IPS DF 6.9 (cell line): ENCODE results near the gene SYCE1.

Experiments used
- DNase-seq: peaks from one replicate; pipeline ENCODE4 v3.0.0-alpha.2; 2013; ENCODE audit warnings: low read depth, low spot score
- H3K27ac ChIP-seq: one replicate; pipeline ENCODE4 v1.5.1; 2013; ENCODE audit warnings: low read length, control low read depth
- H3K27me3 ChIP-seq: 2 replicates; pipeline ENCODE4 v1.6.1; 2013; ENCODE audit warnings: mild to moderate bottlenecking, low read length; ENCODE audit not compliant: control insufficient read depth, insufficient read depth
- H3K36me3 ChIP-seq: 2 replicates; pipeline ENCODE4 v1.6.1; 2013; ENCODE audit warnings: low read length; ENCODE audit not compliant: control insufficient read depth, insufficient read depth
- H3K4me1 ChIP-seq: 2 replicates; pipeline ENCODE4 v1.6.1; 2013; ENCODE audit warnings: low read length; ENCODE audit not compliant: control insufficient read depth, insufficient read depth
- H3K4me3 ChIP-seq: 2 replicates; pipeline ENCODE4 v1.5.1; 2013; ENCODE audit warnings: mild to moderate bottlenecking, low read length
- H3K9me3 ChIP-seq: 2 replicates; pipeline ENCODE4 v1.6.1; 2013; ENCODE audit warnings: low read length, inconsistent platforms; ENCODE audit not compliant: control insufficient read depth, insufficient read depth
- WGBS: extraction: QIAGEN DNeasy Blood & Tissue Kit; methylation state at CpG from one replicate; pipeline ENCODE4 v1.1.7; 2013; ENCODE audit warnings: mixed read lengths, missing lambda C conversion rate; ENCODE audit not compliant: insufficient read length, insufficient coverage; 5-methylcytosine and 5-hydroxymethylcytosine counted together

Gene SYCE1

GRCh38 chr10:133516057-133516456 is 49.3 kb downstream of the SYCE1 start:
- Histone ChIP-seq H3K27me3 (no peaks in the 10 kb centered on the region), H3K4me1 (no peaks in the 10 kb centered on the region), H3K4me3 (no peak overlapping the region), H3K36me3 (no peaks in the 10 kb centered on the region), H3K9me3 (peaks cover 4% of the 10 kb centered on the region), H3K27ac (no peak overlapping the region)
- no CpG with 5 or more reads among the region's 4 CpGs for WGBS
- no peak for DNase-seq

DNA sequence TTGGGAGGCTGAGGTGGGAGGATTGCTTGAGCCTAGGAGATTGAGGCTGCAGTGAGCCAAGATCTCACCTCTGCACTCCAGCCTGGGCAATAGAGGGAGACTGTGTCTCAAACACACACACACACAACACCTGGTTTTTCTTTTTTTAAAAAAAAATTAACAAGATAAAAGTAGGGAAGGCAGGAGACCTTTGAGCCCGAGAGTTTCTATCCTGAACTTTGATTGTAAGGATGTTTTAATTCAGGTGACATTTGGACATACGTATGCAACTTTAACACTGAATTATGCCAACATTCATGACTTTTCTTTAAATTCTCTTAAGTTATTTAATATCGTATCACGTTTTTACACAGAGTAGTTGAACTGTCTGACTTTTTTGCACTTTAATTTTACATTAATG is 49.9 kb downstream of the SYCE1 start:
- WGBS, result no CpG with 5 or more reads among the region's 4 CpGs
- Histone ChIP-seq H3K27me3 (no peaks in the 10 kb centered on the region), H3K9me3 (peaks cover 1% of the 10 kb centered on the region; the same call in 1 of the 2 replicates)

GRCh38 chr10:133511907-133512528 is 53.4 kb downstream of the SYCE1 start:
- WGBS, result no CpG with 5 or more reads among the region's 4 CpGs
- Histone ChIP-seq H3K36me3 (no peaks in the 10 kb centered on the region), H3K4me3 (no peak overlapping the region), H3K27me3 (no peaks in the 10 kb centered on the region), H3K4me1 (no peaks in the 10 kb centered on the region), H3K27ac (no peak overlapping the region), H3K9me3 (no peaks in the 10 kb centered on the region; the same call in 1 of the 2 replicates)
- no peak for DNase-seq

More for the DNA sequence above, 49.9 kb downstream of the SYCE1 start:
- Histone ChIP-seq H3K36me3 (no peaks in the 10 kb centered on the region), H3K4me1 (no peaks in the 10 kb centered on the region), H3K27ac (no peak overlapping the region), H3K4me3 (no peak overlapping the region)
- DNase-seq, result no peak

DNA sequence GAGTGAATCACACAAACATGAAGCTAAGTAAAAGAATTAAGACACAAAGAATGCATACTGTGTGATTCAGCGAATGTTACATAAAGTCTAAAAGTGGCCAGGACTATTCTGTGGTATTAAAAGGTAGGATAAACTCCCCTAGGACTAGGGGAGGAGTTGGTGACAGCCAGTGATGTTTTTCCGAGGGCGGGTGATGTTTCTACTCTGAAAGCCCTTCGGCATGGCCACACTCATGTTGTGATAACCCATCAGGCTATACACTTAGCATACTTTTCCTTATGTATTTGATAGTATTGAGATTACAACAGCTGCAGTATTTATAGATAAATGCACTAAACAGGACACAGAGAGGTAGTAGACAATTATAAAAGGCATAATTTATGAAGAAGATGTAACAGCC is 54.0 kb downstream of the SYCE1 start:
- Histone ChIP-seq H3K4me1 (no peaks in the 10 kb centered on the region), H3K9me3 (peaks cover 2% of the 10 kb centered on the region), H3K4me3 (no peak overlapping the region), H3K27ac (no peak overlapping the region), H3K36me3 (no peaks in the 10 kb centered on the region), H3K27me3 (no peaks in the 10 kb centered on the region)
- no CpG with 5 or more reads among the region's 4 CpGs for WGBS
- no peak for DNase-seq

GRCh38 chr10:133509700-133510099 is 55.7 kb downstream of the SYCE1 start:
- Histone ChIP-seq H3K27ac (no peak overlapping the region), H3K27me3 (no peaks in the 10 kb centered on the region), H3K4me1 (no peaks in the 10 kb centered on the region), H3K9me3 (peaks cover 2% of the 10 kb centered on the region), H3K4me3 (no peak overlapping the region), H3K36me3 (no peaks in the 10 kb centered on the region)
- no CpG with 5 or more reads among the region's 4 CpGs for WGBS
- DNase-seq, result no peak
